Heart left ventricle (tissue), 16 donors: ENCODE results near the gene PCBP3. TPM values are rescaled to one million over a fixed set of nuclear protein-coding genes. Genes with fewer than 3 reads are reported as not detected.

ENCODE experiments used
- ATAC-seq, 4 donors: fragments of 200-7000 bp; cut with Tn5 transposase; one replicate each; pipeline ENCODE4 v1.9.1; 2020 to 2022; ENCODE audit warnings: moderate library complexity in 4 of 4, mild to moderate bottlenecking in 3 of 4, moderate number of reproducible peaks in 1 of 4
- DNase-seq, 5 donors: peaks; one replicate each; pipeline ENCODE4 v3.0.0-alpha.2; 2020
- H3K27ac ChIP-seq, 12 donors: fragments of 200-600 bp; sonication (generic) in 4 of 12; one replicate each; pipeline versions ENCODE4 v1.5.0 to v1.8.0; 2016 to 2022; ENCODE audit warnings: mild to moderate bottlenecking in 2 of 12
- H3K27me3 ChIP-seq, 9 donors: fragments of 200-600 bp; sonication (generic) in 2 of 9; one replicate each; pipeline versions ENCODE4 v1.5.1 to v1.8.0; 2016 to 2022; ENCODE audit warnings: mild to moderate bottlenecking in 3 of 9
- H3K36me3 ChIP-seq, 9 donors: fragments of 200-600 bp; sonication (generic) in 2 of 9; one replicate each; pipeline versions ENCODE4 v1.5.0 to v1.8.0; 2018 to 2022; ENCODE audit warnings: mild to moderate bottlenecking in 2 of 9
- H3K4me1 ChIP-seq, 12 donors: fragments of 200-600 bp; sonication (generic) in 4 of 12; one replicate each; pipeline versions ENCODE4 v1.5.0 to v1.8.0; 2016 to 2022; ENCODE audit warnings: mild to moderate bottlenecking in 3 of 12
- H3K4me3 ChIP-seq, 12 donors: fragments of 200-600 bp; sonication (generic) in 4 of 12; one replicate each; pipeline versions ENCODE4 v1.5.0 to v1.8.0; 2017 to 2022; ENCODE audit warnings: mild to moderate bottlenecking in 9 of 12, moderate library complexity in 4 of 12
- H3K9me3 ChIP-seq, 12 donors: fragments of 200-600 bp; sonication (generic) in 4 of 12; one replicate each; pipeline versions ENCODE4 v1.5.0 to v1.8.0; 2016 to 2022; ENCODE audit warnings: mild to moderate bottlenecking in 1 of 12
- POLR2A ChIP-seq, 2 donors: fragments of 450-650 bp; IDR thresholded peaks; one replicate each; pipeline ENCODE4 v1.6.1; 2017; ENCODE audit warnings: antibody characterized with exemption in 2 of 2, mild to moderate bottlenecking in 2 of 2, moderate library complexity in 2 of 2
- WGBS, 4 donors: extraction: QIAGEN DNeasy Blood & Tissue Kit in 2 of 4; methylation state at CpG; one replicate each; pipeline versions ENCODE4 v1.1.5 to v1.1.7; 2013 to 2018; 5-methylcytosine and 5-hydroxymethylcytosine counted together
- intact Hi-C, 10 donors: fragments of 100-400 bp; cut with DNase I; formaldehyde crosslinking; loops; one replicate each; pipeline versions ENCODE4 v1.11.1 to v1.14.2; 2022
- polyA plus RNA-seq, 2 donors: library from polyadenylated mRNA; stranded (reverse); fragments of 200-250 nt; gene quantifications; one replicate each; pipeline ENCODE4 v1.2.3, GENCODE V29; 2013
- total RNA-seq, 9 donors: library from RNA; depleted of rRNA in 2 of 9; stranded (reverse); fragments of >200 nt in 2 of 9; fragmentation: NEBNext Ultra II Directional in 3 of 9; extraction: Animal tissue kit (Norgen Biotek cat#: 25700) in 3 of 9; gene quantifications; one replicate each; pipeline versions ENCODE4 v1.1.0 to v1.2.4, GENCODE V29; 2016 to 2023
- TF ChIP-seq, protein P1 (sequence below), 12 donors: fragments of 200-600 bp; sonication (generic) in 4 of 12; IDR thresholded peaks; one replicate each; pipeline versions ENCODE4 v1.5.0 to v1.8.0; 2018 to 2022; ENCODE audit warnings: antibody characterized with exemption in 12 of 12, mild to moderate bottlenecking in 5 of 12
- donor health status: ischemic (EF 13 %, LVEDD 7.1; RV severe dilation, severe dysfunction).
- donor health status: healthy with polysubstance abuse.
- donor health status: DM: no; HTN: yes; CAD: no.
- donor health status: DM: no; HTN: no; CAD: no.
- donor health status: ischemic (EF 25% LVEDD 6.9; RV normal size, moderate dysfunction).
- donor health status: ischemic (EF 25% LVEDD 5.7; RV mildly dilated, moderate dysfunction).
- donor health status: healthy.
- donor health status: DM: yes; HTN: yes; CAD: no.
- donor health status: ischemic (EF 35%, LVEDD 5.7; RV mildly dilated, moderate dysfunction).
- donor health status: nonischemic (EF 11% LVEDD 7.7; RV severe dilation, severe dysfunction).
- donor health status: DM: yes; HTN: yes; CAD: no.
- donor health status: PGD.
- donor health status: ischemic (EF 29% LVEDD 5.4; RV normal size, mild dysfunction).
- donor health status: nonischemic (EF 23%, LVEDD 6.1; RV moderate dilation, normal function).

Gene PCBP3
- total and polyA plus RNA-seq, 11 donors: 0.72 to 11.4 (median 2.5) TPM; not detected in 1

DNA sequence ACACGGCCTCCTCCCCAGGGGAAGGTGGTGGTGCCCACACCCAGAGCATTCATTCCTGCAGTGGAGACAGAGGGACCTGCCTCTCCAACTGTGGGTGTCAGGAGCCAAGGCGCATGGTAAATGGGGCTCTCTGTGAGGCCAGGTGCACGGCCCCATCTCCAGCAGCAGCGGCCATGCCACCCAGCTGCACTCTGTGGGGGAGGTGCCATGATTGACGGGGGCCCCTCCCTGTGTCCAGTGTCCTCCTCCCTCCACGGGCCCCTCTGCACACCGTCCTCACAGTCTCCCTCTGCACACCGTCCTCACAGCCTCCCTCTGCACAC lies 254.5 kb downstream of the PCBP3 start:
- peak in 1 of 5 donors; percentile 9 for DNase-seq
- no peaks in the 10 kb centered on the region for H3K9me3 ChIP-seq
- no peaks in the 10 kb centered on the region for H3K36me3 ChIP-seq
- no peaks in the 10 kb centered on the region for H3K27me3 ChIP-seq
- peaks cover 0 to 20% (median 6%) of the 10 kb centered on the region in 12 donors for H3K4me1 ChIP-seq
- 73 to 84% (median 76%) methylated on average over 6 to 8 of the region's 8 CpGs for WGBS, 4 donors
- H3K27ac ChIP-seq: no peak overlapping the region
- intact Hi-C loops: no loop called here
- no peak overlapping the region for H3K4me3 ChIP-seq
- TF ChIP-seq, protein P1, sequence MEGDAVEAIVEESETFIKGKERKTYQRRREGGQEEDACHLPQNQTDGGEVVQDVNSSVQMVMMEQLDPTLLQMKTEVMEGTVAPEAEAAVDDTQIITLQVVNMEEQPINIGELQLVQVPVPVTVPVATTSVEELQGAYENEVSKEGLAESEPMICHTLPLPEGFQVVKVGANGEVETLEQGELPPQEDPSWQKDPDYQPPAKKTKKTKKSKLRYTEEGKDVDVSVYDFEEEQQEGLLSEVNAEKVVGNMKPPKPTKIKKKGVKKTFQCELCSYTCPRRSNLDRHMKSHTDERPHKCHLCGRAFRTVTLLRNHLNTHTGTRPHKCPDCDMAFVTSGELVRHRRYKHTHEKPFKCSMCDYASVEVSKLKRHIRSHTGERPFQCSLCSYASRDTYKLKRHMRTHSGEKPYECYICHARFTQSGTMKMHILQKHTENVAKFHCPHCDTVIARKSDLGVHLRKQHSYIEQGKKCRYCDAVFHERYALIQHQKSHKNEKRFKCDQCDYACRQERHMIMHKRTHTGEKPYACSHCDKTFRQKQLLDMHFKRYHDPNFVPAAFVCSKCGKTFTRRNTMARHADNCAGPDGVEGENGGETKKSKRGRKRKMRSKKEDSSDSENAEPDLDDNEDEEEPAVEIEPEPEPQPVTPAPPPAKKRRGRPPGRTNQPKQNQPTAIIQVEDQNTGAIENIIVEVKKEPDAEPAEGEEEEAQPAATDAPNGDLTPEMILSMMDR (IDR thresholded peaks at IDR 0.05): no peak
- no peak for TF ChIP-seq POLR2A (IDR thresholded peaks at IDR 0.05)
- ATAC-seq: no peak

DNA sequence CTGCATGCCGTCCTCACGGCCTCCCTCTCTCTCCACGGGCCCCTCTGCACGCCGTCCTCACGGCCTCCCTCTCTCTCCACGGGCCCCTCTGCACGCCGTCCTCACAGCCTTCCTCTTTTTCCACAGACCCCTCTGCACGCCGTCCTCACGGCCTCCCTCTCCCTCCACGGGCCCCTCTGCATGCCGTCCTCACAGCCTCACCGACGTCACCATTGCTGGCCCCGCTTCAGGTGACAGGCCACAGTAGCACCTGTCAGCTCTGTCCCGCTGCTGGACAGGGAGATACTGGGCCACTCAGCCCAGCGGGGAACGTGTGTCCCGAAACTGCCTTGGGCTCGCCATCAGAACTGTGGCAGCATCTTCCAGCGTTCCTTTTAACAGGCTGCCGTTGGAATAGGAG lies 255.3 kb downstream of the PCBP3 start:
- intact Hi-C loops: no loop called here
- WGBS, 4 donors: 74 to 81% (median 77%) methylated on average over 24 of the region's 24 CpGs
- Histone ChIP-seq H3K4me1 (peaks cover 0 to 13% (median 4%) of the 10 kb centered on the region in 12 donors), H3K9me3 (no peaks in the 10 kb centered on the region), H3K27me3 (no peaks in the 10 kb centered on the region), H3K27ac (no peak overlapping the region), H3K4me3 (no peak overlapping the region), H3K36me3 (no peaks in the 10 kb centered on the region)
- ATAC-seq (no peak), DNase-seq (peak in 1 of 5 donors; percentile 6)
- TF ChIP-seq, protein P1 (IDR thresholded peaks at IDR 0.05): no peak
- TF ChIP-seq POLR2A (IDR thresholded peaks at IDR 0.05): no peak

DNA sequence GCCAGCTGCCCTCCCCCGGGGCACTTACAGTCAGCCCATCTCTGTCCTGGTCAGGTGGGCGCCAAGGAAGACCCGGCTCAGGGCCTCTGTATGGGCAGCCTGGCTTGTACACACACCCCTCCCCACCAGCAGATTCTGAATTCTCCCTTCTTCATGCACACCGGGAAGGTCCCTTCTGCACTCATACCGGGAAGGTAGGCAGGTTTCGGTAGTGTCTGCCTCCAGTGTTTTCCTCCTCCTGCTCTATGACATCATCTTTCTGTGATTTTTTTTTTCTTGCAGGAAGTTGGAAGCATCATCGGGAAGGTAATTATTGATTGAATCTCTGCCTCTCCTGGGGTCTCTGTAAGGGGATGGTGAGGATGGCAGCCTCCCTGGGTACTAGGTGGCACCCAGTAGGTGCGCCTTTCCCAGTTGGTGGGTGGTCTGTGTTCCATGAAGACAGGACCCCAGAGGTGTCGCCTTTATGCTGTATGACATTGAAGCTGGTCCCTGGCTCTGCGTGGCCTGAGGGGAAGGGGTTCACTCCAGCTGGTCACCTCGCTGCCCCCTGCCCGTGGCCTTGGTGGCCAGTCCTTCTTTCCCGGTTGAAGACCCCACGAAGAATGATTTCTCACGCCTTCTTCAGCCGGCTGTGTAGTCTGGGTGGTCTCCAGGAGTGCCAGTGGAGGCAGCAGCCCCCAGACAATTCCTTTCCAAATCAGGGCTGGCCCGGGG lies 255.9 kb downstream of the PCBP3 start:
- H3K27ac ChIP-seq: no peak overlapping the region
- DNase-seq (peak in 2 of 5 donors; percentile 23 to 47), ATAC-seq (no peak)
- intact Hi-C loops: no loop called here
- WGBS, 4 donors: 77 to 83% (median 80%) methylated on average over 14 to 17 of the region's 17 CpGs
- H3K4me3 ChIP-seq: no peak overlapping the region
- TF ChIP-seq, protein P1 (IDR thresholded peaks at IDR 0.05): no peak
- no peak for TF ChIP-seq POLR2A (IDR thresholded peaks at IDR 0.05)
- H3K9me3 ChIP-seq: no peaks in the 10 kb centered on the region
- H3K4me1 ChIP-seq: peaks cover 0 to 6% (median 0%) of the 10 kb centered on the region in 12 donors
- no peaks in the 10 kb centered on the region for H3K36me3 ChIP-seq
- H3K27me3 ChIP-seq: no peaks in the 10 kb centered on the region

DNA sequence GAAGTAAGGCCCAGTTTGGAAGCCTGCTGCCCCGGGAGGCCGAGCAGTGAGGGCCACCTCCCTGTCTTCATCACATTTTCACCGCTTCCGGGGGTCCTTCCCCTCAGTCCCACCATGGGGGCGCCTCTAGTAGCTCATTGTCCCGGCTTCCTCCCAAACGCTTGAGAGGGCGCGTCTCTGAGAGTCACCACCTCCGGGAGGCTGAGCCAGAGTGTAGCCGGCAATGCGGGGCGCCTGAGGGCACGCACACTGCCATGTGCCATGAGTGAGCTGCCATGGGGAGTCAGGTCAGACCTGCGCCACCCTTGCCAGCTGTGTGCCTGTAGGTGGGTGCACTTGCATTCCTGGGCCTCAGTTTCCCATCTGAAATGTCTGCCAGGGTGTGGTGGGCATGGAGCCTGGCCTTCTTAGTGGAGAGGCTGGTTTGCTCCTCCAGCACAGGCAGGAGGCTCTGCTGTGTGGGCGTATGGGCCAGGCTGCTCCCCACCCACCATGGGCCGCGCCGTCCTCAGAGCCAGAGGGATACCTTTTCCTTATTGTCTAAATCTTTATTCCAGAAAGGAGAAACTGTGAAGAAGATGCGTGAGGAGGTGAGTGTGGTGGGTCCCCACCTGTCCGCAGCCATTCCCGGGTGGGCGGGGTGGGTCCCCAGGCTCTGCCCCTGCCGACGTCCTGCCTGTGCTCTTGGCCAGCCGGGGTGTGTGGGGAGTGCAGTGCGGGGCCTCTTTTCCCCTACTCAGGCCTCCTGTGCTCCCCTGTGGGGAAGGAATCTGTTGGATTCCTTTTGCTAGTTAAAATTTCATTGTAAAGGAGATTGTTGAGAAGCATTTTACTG lies 256.7 kb downstream of the PCBP3 start:
- peak in 1 of 5 donors; percentile 18 for DNase-seq
- no peak overlapping the region for H3K27ac ChIP-seq
- WGBS, 4 donors: 83 to 87% (median 86%) methylated on average over 24 to 27 of the region's 27 CpGs

More for the DNA sequence above, 256.7 kb downstream of the PCBP3 start:
- intact Hi-C loops: no loop called here
- no peaks in the 10 kb centered on the region for H3K4me1 ChIP-seq
- H3K27me3 ChIP-seq: no peaks in the 10 kb centered on the region
- TF ChIP-seq, protein P1 (IDR thresholded peaks at IDR 0.05): no peak
- no peak for TF ChIP-seq POLR2A (IDR thresholded peaks at IDR 0.05)
- no peaks in the 10 kb centered on the region for H3K36me3 ChIP-seq
- no peak for ATAC-seq
- no peaks in the 10 kb centered on the region for H3K9me3 ChIP-seq
- H3K4me3 ChIP-seq: no peak overlapping the region
